ENCODE results near the gene HIRA.
A peak's percentile ranks its signal among the peaks of the same experiment; 100 is the strongest.

The HIRA gene

DNA sequence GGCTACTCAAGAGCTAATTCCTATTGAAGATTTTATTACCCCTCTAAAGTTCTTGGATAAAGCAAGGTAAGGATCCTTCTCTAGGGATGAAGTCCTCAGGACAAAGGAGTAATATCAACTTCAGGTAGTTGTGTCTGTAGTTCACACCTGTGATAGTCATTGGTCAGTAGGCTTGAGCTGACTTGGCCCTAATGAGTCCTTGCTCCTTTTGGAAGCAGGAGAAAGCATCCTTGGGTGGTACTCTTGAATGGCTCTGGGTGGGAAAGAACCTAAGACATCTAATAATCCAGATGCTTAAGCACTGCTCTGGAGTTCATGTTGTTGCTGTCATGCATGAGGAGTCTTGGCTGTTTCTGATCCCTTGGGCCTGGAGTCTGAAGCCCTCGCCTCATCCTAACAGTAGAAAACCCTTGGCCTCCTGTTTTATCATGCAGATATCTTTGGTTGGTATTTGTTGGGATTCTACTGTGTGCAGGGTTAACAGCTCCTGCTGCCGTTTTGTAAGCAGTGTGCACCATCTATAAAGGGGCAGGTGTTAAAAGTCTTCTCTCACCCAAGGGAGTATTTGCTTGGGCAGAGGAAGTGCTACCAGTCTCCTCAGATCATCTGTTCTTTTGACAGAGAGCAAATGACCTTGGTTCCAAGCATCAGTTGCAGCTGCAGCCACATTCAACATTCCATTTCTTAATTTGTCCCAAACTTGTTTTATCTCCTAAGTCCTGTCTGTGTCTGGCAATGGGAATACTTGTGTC, 3.5 kb upstream of the HIRA start:
- Histone ChIP-seq H3K4me2 (ENCODE audit: low read depth, low read length, poor library complexity, severe bottlenecking) (no peak overlapping the region), H3K36me3 (ENCODE audit: low read length) (no peaks in the 10 kb centered on the region), H3K9me3 (ENCODE audit: insufficient read depth, low read length) (no peaks in the 10 kb centered on the region), H3K27me3 (ENCODE audit: low read length) (no peaks in the 10 kb centered on the region), H3K79me2 (ENCODE audit: insufficient read depth, low read length) (peaks cover 13% of the 10 kb centered on the region), H3F3A (ENCODE audit: insufficient read depth) (no peaks in the 10 kb centered on the region), H3K4me3 (ENCODE audit: insufficient read depth, low read length, poor library complexity, severe bottlenecking) (no peak overlapping the region), H2AFZ (ENCODE audit: low read depth, low read length, severe bottlenecking) (no peak overlapping the region), H3K27ac (ENCODE audit: low read depth, low read length) (no peak overlapping the region), H3K9me2 (replicated peaks; ENCODE audit: insufficient read depth, low read length) (no peaks in the 10 kb centered on the region), H4K20me1 (ENCODE audit: low read depth, low read length) (no peaks in the 10 kb centered on the region), H3K9ac (ENCODE audit: low read length) (no peak overlapping the region)
- TF ChIP-seq EZH2phosphoT487 (conservative IDR thresholded peaks at IDR 0.05; ENCODE audit: low read length), result no peak
- TF ChIP-seq, protein P1, sequence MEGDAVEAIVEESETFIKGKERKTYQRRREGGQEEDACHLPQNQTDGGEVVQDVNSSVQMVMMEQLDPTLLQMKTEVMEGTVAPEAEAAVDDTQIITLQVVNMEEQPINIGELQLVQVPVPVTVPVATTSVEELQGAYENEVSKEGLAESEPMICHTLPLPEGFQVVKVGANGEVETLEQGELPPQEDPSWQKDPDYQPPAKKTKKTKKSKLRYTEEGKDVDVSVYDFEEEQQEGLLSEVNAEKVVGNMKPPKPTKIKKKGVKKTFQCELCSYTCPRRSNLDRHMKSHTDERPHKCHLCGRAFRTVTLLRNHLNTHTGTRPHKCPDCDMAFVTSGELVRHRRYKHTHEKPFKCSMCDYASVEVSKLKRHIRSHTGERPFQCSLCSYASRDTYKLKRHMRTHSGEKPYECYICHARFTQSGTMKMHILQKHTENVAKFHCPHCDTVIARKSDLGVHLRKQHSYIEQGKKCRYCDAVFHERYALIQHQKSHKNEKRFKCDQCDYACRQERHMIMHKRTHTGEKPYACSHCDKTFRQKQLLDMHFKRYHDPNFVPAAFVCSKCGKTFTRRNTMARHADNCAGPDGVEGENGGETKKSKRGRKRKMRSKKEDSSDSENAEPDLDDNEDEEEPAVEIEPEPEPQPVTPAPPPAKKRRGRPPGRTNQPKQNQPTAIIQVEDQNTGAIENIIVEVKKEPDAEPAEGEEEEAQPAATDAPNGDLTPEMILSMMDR (IDR thresholded peaks at IDR 0.05; ENCODE audit: insufficient read depth, low read length, poor library complexity, severe bottlenecking), result no peak

DNA sequence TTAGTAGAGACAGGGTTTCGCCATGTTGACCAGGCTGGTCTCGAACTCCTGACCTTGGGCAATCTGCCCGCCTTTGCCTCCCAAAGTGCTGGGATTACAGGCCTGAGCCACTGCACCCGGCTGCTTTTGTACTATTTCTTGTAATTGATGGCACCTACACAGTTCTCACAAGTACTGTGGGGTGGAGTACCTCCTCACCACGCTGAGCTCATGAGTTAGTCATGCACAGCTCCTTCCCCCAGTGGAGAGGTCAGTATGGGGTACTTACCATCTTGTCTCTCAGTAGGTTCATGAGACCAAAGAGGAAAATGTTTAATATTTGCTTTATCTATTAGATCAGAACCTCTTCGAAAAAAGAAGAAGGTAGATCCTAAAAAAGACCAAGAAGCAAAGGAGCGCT, 2.9 kb upstream of the HIRA start:
- H3K4me2 ChIP-seq (ENCODE audit: low read depth, low read length, poor library complexity, severe bottlenecking), result no peak overlapping the region
- H3F3A ChIP-seq (ENCODE audit: insufficient read depth), result no peaks in the 10 kb centered on the region
- no peaks in the 10 kb centered on the region for H3K9me3 ChIP-seq (ENCODE audit: insufficient read depth, low read length)
- H3K9me2 ChIP-seq (replicated peaks; ENCODE audit: insufficient read depth, low read length), result no peaks in the 10 kb centered on the region
- H3K27ac ChIP-seq (ENCODE audit: low read depth, low read length), result no peak overlapping the region
- no peak overlapping the region for H3K9ac ChIP-seq (ENCODE audit: low read length)
- H3K27me3 ChIP-seq (ENCODE audit: low read length), result no peaks in the 10 kb centered on the region
- TF ChIP-seq EZH2phosphoT487 (conservative IDR thresholded peaks at IDR 0.05; ENCODE audit: low read length), result no peak
- TF ChIP-seq, protein P1 (IDR thresholded peaks at IDR 0.05; ENCODE audit: insufficient read depth, low read length, poor library complexity, severe bottlenecking), result no peak
- H4K20me1 ChIP-seq (ENCODE audit: low read depth, low read length), result no peaks in the 10 kb centered on the region
- no peaks in the 10 kb centered on the region for H3K36me3 ChIP-seq (ENCODE audit: low read length)
- H3K4me3 ChIP-seq (ENCODE audit: insufficient read depth, low read length, poor library complexity, severe bottlenecking), result no peak overlapping the region
- H2AFZ ChIP-seq (ENCODE audit: low read depth, low read length, severe bottlenecking), result no peak overlapping the region
- peaks cover 19% of the 10 kb centered on the region for H3K79me2 ChIP-seq (ENCODE audit: insufficient read depth, low read length)

DNA sequence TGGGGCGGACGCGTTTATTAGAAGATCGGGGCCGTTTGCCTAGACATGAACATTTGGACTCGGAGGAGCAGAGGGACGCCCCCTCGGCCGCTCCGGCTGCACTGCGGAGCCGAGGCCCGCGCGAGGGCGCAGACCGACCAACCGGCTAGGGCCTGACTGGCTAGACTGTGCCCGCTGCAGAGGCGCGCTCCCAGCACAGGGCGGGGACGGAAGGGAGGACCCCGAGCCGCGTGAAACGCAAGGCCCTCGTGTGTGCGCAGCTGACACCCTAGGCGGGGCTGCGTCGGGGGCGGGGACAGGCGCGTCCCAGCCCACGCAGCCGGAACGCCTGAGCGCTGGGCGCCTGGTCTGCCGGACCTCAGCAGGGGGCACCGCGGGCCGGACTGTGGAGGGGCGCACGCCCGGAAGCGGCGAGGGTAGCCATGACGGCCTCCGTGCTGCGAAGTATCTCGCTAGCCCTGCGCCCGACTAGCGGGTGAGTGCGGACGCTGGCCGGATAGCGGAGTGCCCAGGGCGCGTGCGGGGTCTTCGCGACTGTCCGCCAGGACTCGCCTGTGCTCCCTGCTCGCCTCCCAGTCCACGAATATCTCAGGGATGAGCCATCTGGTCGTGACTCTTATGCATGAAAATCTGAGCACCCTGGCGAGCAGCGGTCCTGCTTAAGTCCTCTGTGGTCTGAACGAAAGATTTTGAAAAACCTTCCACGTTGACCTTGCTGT, 759 bp upstream of the HIRA start, which contains the start of gene MRPL40:
Gene MRPL40 (plus strand): TSS at position 413 of the 719 bp plus-strand sequence. CDS start 10 bp downstream, at position 423.
- Histone ChIP-seq H3K36me3 (ENCODE audit: low read length) (no peaks in the 10 kb centered on the region), H3K4me3 (ENCODE audit: insufficient read depth, low read length, poor library complexity, severe bottlenecking) (peak within 1 kb of the TSS; percentile 95), H3K9me2 (replicated peaks; ENCODE audit: insufficient read depth, low read length) (no peaks in the 10 kb centered on the region), H3K27ac (ENCODE audit: low read depth, low read length) (peak within 1 kb of the TSS; percentile 86), H3K79me2 (ENCODE audit: insufficient read depth, low read length) (peaks cover 40% of the 10 kb centered on the region), H2AFZ (ENCODE audit: low read depth, low read length, severe bottlenecking) (peak within 1 kb of the TSS; percentile 82), H4K20me1 (ENCODE audit: low read depth, low read length) (0 out of 2 replicates have a peak, but pooled peaks cover 1% of the 10 kb centered on the region), H3K9me3 (ENCODE audit: insufficient read depth, low read length) (no peaks in the 10 kb centered on the region), H3K27me3 (ENCODE audit: low read length) (no peaks in the 10 kb centered on the region), H3K9ac (ENCODE audit: low read length) (peak within 1 kb of the TSS; percentile 97), H3F3A (ENCODE audit: insufficient read depth) (no peaks in the 10 kb centered on the region), H3K4me2 (ENCODE audit: low read depth, low read length, poor library complexity, severe bottlenecking) (peak within 1 kb of the TSS; percentile 73)
- TF ChIP-seq, protein P1 (IDR thresholded peaks at IDR 0.05; ENCODE audit: insufficient read depth, low read length, poor library complexity, severe bottlenecking), result no peak
- TF ChIP-seq EZH2phosphoT487 (conservative IDR thresholded peaks at IDR 0.05; ENCODE audit: low read length), result no peak
